HepG2 (cell line): ENCODE data around the gene IL22RA1. TPM values are rescaled to one million over a fixed set of nuclear protein-coding genes. Genes with fewer than 3 reads are reported as not detected.

Source experiments
- ATAC-seq: fragments of 200-7000 bp; cut with Tn5 transposase; 3 replicates; pipeline ENCODE4 v1.9.1; 2020; ENCODE audit warnings: mild to moderate bottlenecking, moderate library complexity
- BruUV-seq: library from RNA; stranded (reverse); fragments of 400-500 nt; replicated peaks from 2 replicates; lab custom pipeline; 2021; lab: Mats Ljungman, UMichigan
- CTCF ChIA-PET: fragments of 300-600 bp; formaldehyde crosslinking; extraction: SDS; loops from one replicate; lab custom pipeline; 2021; ENCODE audit warnings: low total read pairs, inconsistent platforms, low intra/inter-chr PET ratio; lab: Yijun Ruan, JAX
- POLR2A ChIA-PET: fragments of 350-600 bp; sonication (Branson Sonifier 250); formaldehyde crosslinking; loops from one replicate; lab custom pipeline; 2020; ENCODE audit warnings: antibody characterized with exemption, inconsistent platforms; lab: Yijun Ruan, JAX
- DNase-seq: peaks from one replicate; pipeline ENCODE4 v3.0.0-alpha.2; 2015; ENCODE audit warnings: low spot score
- FAIRE-seq: peaks from 3 replicates; lab custom pipeline; 2011; peaks lifted over from hg19 to GRCh38; lab: Jason Lieb, UNC
- H2AFZ ChIP-seq: one replicate; pipeline ENCODE4 v1.6.1; 2011; ENCODE audit warnings: low read length, inconsistent platforms
- H3K27ac ChIP-seq: fragments of 300-600 bp; 3 replicates; pipeline ENCODE4 v1.8.0; 2011; ENCODE audit warnings: mixed run types, mild to moderate bottlenecking, mixed read lengths, low read length, inconsistent platforms; ENCODE audit not compliant: insufficient read depth; ENCODE audit errors: extremely low read length
- H3K27me3 ChIP-seq, 2 experiments: fragments of 200-600 bp in 1 of 2; 2 replicates in 1 of 2; 3 replicates in 1 of 2; pipeline versions ENCODE4 v1.6.0 to v1.8.0; 2011; ENCODE audit warnings: low read length in 2 of 2, mild to moderate bottlenecking in 2 of 2, moderate library complexity in 2 of 2, inconsistent platforms in 1 of 2; ENCODE audit not compliant: insufficient read depth in 2 of 2, control insufficient read depth in 1 of 2
- H3K36me3 ChIP-seq, 2 experiments: fragments of 200-600 bp in 1 of 2; replicated peaks in 1 of 2; 2 replicates in 1 of 2; 3 replicates in 1 of 2; pipeline versions ENCODE4 v1.5.1 to v1.8.0; 2011; ENCODE audit warnings: low read length in 2 of 2, inconsistent platforms in 1 of 2; ENCODE audit not compliant: insufficient read depth in 2 of 2, control insufficient read depth in 1 of 2
- H3K4me1 ChIP-seq: 2 replicates; pipeline ENCODE4 v1.5.1; 2012; ENCODE audit warnings: low read length, inconsistent platforms; ENCODE audit not compliant: insufficient read depth
- H3K4me2 ChIP-seq: 2 replicates; pipeline ENCODE4 v1.6.0; 2011; ENCODE audit warnings: low read depth, low read length, inconsistent platforms
- H3K4me3 ChIP-seq, 3 experiments: fragments of 200-600 bp in 1 of 3; sonication (generic), shearing (Covaris generic) in 1 of 3; replicated peaks in 1 of 3; 2 replicates each; pipeline ENCODE4 v1.5.1; 2011 to 2016; ENCODE audit warnings: low read length in 3 of 3, inconsistent platforms in 2 of 3, low read depth in 2 of 3, mild to moderate bottlenecking in 2 of 3, control low read depth in 1 of 3, mixed read lengths in 1 of 3; ENCODE audit not compliant: insufficient read depth in 1 of 3
- H3K79me2 ChIP-seq: one replicate; pipeline ENCODE4 v1.6.1; 2011; ENCODE audit warnings: low read length, inconsistent platforms; ENCODE audit not compliant: insufficient read depth
- H3K9ac ChIP-seq: 2 replicates; pipeline ENCODE4 v1.6.0; 2011; ENCODE audit warnings: mild to moderate bottlenecking, low read depth, low read length, inconsistent platforms; ENCODE audit not compliant: insufficient read depth
- H3K9me3 ChIP-seq: 2 replicates; pipeline ENCODE4 v1.5.1; 2012; ENCODE audit warnings: mild to moderate bottlenecking, low read length
- H4K20me1 ChIP-seq: 2 replicates; pipeline ENCODE4 v1.6.0; 2011; ENCODE audit warnings: inconsistent platforms, mild to moderate bottlenecking, low read length, moderate library complexity; ENCODE audit not compliant: insufficient read depth
- BRCA1 ChIP-seq: sonication (generic); formaldehyde crosslinking; IDR thresholded peaks from 2 replicates; pipeline ENCODE4 v1.4.0; 2020; ENCODE audit warnings: missing genetic modification reagents
- GLI4 ChIP-seq: sonication (generic); formaldehyde crosslinking; IDR thresholded peaks from 2 replicates; pipeline ENCODE4 v1.5.1; 2020; ENCODE audit warnings: missing genetic modification reagents, mild to moderate bottlenecking, moderate library complexity, borderline replicate concordance
- SKI ChIP-seq: fragments of 450-650 bp; IDR thresholded peaks from one replicate; pipeline ENCODE4 v1.6.1; 2018; ENCODE audit warnings: mild to moderate bottlenecking; ENCODE audit not compliant: partially characterized antibody
- SMARCE1 ChIP-seq: fragments of 450-650 bp; IDR thresholded peaks from 2 replicates; pipeline ENCODE4 v1.6.1; 2017; ENCODE audit warnings: borderline replicate concordance
- ZBED4 ChIP-seq: sonication (generic); formaldehyde crosslinking; IDR thresholded peaks from 2 replicates; pipeline ENCODE4 v1.4.0; 2020; ENCODE audit warnings: missing genetic modification reagents, borderline replicate concordance
- ZNF142 ChIP-seq: sonication (generic); formaldehyde crosslinking; IDR thresholded peaks from 2 replicates; pipeline ENCODE4 v1.4.0; 2020; ENCODE audit warnings: missing genetic modification reagents
- WGBS: methylation state at CpG from one replicate; pipeline ENCODE4 v1.1.6; 2017; ENCODE audit warnings: low lambda C conversion rate; 5-methylcytosine and 5-hydroxymethylcytosine counted together
- in situ Hi-C: cut with HindIII; loops from 2 replicates; pipeline ENCODE4 v1.10.0; 2017; ENCODE audit warnings: low pct_unique_long_range_greater_than_20kb; ENCODE audit not compliant: extremely low pct_ligation_motif_present
- intact Hi-C: fragments of 100-400 bp; cut with micrococcal nuclease; formaldehyde crosslinking; loops from one replicate; pipeline ENCODE4 v1.10.0; 2022; ENCODE audit not compliant: unreplicated experiment
- polyA plus RNA-seq, 8 experiments: library from polyadenylated mRNA; depleted of rRNA in 3 of 8; stranded (reverse) in 7 of 8; unstranded in 1 of 8; fragments of >200 nt; fragmentation: Illumina TruSeq in 4 of 8; extraction: Trizol in 4 of 8; gene quantifications; 2 replicates each; pipeline versions ENCODE4 v1.2.1 to v1.2.3, GENCODE V29; 2011 to 2016; ENCODE audit warnings: low read depth in 4 of 8, missing spikeins in 1 of 8, mixed read lengths in 1 of 8; ENCODE audit not compliant: insufficient read depth in 1 of 8
- total RNA-seq, 5 experiments: library from RNA; depleted of rRNA; stranded (reverse); fragments of >200 nt; fragmentation: Illumina TruSeq; extraction: Trizol; gene quantifications; 2 replicates each; pipeline ENCODE4 v1.2.3, GENCODE V29; 2016; ENCODE audit warnings: low read depth in 1 of 5
- TF ChIP-seq, protein P1 (sequence below): sonication (generic); formaldehyde crosslinking; IDR thresholded peaks from 2 replicates; pipeline ENCODE4 v1.4.0; 2020; ENCODE audit warnings: missing genetic modification reagents, low read depth, mild to moderate bottlenecking, borderline replicate concordance

The IL22RA1 gene
- total and polyA plus RNA-seq, 2 of the 13 experiments (the other 11 are each of a cell fraction or from before 2014, with no cell fraction given): 4.4 to 10.2 TPM

GRCh38 chr1:24127801-24128363 is 15.1 kb downstream of the IL22RA1 start:
- Histone ChIP-seq H3K27me3 (no peaks in the 10 kb centered on the region), H3K4me3 (no peak overlapping the region), H3K9me3 (no peaks in the 10 kb centered on the region), H3K79me2 (no peaks in the 10 kb centered on the region), H3K4me2 (no peak overlapping the region), H2AFZ (no peak overlapping the region), H3K27ac (no peak overlapping the region), H4K20me1 (no peaks in the 10 kb centered on the region), H3K36me3 (peaks cover 0 to 22% of the 10 kb centered on the region in 2 experiments; a peak in 3 of 5 replicates), H3K4me1 (no peaks in the 10 kb centered on the region), H3K9ac (no peak overlapping the region)
- TF ChIP-seq, protein P1, sequence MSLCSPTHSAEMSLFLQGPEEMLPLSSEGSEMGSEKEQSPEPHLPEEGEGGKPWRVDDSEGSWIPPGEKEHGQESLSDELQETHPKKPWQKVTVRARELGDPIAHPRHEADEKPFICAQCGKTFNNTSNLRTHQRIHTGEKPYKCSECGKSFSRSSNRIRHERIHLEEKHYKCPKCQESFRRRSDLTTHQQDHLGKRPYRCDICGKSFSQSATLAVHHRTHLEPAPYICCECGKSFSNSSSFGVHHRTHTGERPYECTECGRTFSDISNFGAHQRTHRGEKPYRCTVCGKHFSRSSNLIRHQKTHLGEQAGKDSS: no peak
- TF ChIP-seq GLI4 (no peak), ZNF142 (CRISPR knock-in tag) (no peak), BRCA1 (no peak), ZBED4 (CRISPR knock-in tag) (no peak), SKI (no peak), SMARCE1 (no peak)
- ATAC-seq (no peak), FAIRE-seq (no peak), DNase-seq (no peak)
- ChIA-PET POLR2A (no interaction called here), CTCF (no interaction called here)
- in situ Hi-C loops (no loop called here), intact Hi-C loops (no loop called here)
- BruUV-seq: no TSS peak
- 98% methylated on average over 5 of the region's 7 CpGs for WGBS
